Bronchial epithelial cell (primary cell): ENCODE results near the gene KCNG1. TPM values are rescaled to one million over a fixed set of nuclear protein-coding genes. Genes with fewer than 3 reads are reported as not detected.
A peak's percentile ranks its signal among the peaks of the same experiment; 100 is the strongest.

Experiments
- DNase-seq: peaks from one replicate; pipeline ENCODE4 v3.0.0-alpha.2; 2010; ENCODE audit warnings: low read depth
- FAIRE-seq: peaks from 2 replicates; lab custom pipeline; 2011; peaks lifted over from hg19 to GRCh38; lab: Jason Lieb, UNC
- H3K27me3 ChIP-seq: 2 replicates; pipeline ENCODE4 v1.5.1; 2011; ENCODE audit warnings: low read length; ENCODE audit not compliant: control insufficient read depth, insufficient read depth
- H3K36me3 ChIP-seq: 2 replicates; pipeline ENCODE4 v1.5.1; 2011; ENCODE audit warnings: low read length; ENCODE audit not compliant: control insufficient read depth, insufficient read depth
- H3K4me3 ChIP-seq: 2 replicates; pipeline ENCODE4 v1.5.1; 2011; ENCODE audit warnings: mild to moderate bottlenecking, low read depth, low read length, control low read depth
- total RNA-seq: library from RNA; depleted of rRNA; stranded (reverse); fragments of >200 nt; gene quantifications from 2 replicates; pipeline ENCODE4 v1.2.1, GENCODE V29; 2014
- TF ChIP-seq, protein P1 (sequence below): IDR thresholded peaks from 2 replicates; pipeline ENCODE4 v1.5.1; 2011; ENCODE audit warnings: mild to moderate bottlenecking, moderate library complexity, low read length, control low read depth, inconsistent platforms; ENCODE audit not compliant: insufficient read depth, severe bottlenecking

Gene KCNG1
- total RNA-seq, 1 donor from 2014 or later, result 91.1 TPM

DNA sequence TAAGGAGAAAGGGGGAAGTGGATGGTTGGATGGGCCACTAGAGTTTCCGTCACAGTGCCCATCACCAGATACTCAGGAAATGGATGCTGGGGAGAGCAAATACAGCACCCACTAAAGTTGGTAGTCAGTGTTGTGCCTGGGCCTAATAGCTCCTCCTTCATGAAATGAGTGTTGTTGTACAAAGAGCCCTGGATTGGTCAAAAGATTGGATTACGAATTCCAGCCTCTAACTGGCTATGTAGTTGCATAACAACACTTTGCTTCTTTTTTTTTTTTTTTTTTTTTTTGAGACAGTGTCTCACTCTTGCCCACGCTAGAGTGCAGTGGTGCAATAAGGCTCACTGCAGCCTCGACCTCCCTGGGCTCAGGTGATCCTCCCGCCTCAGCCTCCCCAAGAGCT lies 27.4 kb downstream of the KCNG1 start:
- DNase-seq (no peak), FAIRE-seq (no peak)
- TF ChIP-seq, protein P1, sequence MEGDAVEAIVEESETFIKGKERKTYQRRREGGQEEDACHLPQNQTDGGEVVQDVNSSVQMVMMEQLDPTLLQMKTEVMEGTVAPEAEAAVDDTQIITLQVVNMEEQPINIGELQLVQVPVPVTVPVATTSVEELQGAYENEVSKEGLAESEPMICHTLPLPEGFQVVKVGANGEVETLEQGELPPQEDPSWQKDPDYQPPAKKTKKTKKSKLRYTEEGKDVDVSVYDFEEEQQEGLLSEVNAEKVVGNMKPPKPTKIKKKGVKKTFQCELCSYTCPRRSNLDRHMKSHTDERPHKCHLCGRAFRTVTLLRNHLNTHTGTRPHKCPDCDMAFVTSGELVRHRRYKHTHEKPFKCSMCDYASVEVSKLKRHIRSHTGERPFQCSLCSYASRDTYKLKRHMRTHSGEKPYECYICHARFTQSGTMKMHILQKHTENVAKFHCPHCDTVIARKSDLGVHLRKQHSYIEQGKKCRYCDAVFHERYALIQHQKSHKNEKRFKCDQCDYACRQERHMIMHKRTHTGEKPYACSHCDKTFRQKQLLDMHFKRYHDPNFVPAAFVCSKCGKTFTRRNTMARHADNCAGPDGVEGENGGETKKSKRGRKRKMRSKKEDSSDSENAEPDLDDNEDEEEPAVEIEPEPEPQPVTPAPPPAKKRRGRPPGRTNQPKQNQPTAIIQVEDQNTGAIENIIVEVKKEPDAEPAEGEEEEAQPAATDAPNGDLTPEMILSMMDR, result no peak
- no peak overlapping the region for H3K4me3 ChIP-seq
- H3K36me3 ChIP-seq, result no peaks in the 10 kb centered on the region
- no peaks in the 10 kb centered on the region for H3K27me3 ChIP-seq

DNA sequence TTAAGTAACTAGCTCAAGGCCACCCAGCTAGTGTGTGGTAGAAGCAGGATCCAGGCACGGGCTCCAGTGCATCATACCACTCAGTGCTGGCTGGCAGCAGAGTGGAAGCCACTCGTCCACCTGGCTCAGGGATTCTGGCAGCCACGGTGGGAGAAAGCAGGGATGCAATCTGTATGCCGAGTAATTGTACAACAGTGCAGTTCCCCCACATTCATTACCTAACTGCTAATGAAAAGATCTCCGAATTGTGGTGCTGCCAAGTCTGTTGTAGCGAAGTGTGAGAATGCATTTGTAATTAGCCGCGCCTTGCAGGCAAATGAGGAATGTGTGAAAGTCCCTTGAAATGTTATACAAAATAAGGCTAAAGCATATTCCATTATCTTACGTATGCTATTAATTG lies 29.0 kb downstream of the KCNG1 start:
- H3K36me3 ChIP-seq, result no peaks in the 10 kb centered on the region
- DNase-seq (no peak), FAIRE-seq (no peak)
- no peak overlapping the region for H3K4me3 ChIP-seq
- no peaks in the 10 kb centered on the region for H3K27me3 ChIP-seq
- TF ChIP-seq, protein P1, result no peak

DNA sequence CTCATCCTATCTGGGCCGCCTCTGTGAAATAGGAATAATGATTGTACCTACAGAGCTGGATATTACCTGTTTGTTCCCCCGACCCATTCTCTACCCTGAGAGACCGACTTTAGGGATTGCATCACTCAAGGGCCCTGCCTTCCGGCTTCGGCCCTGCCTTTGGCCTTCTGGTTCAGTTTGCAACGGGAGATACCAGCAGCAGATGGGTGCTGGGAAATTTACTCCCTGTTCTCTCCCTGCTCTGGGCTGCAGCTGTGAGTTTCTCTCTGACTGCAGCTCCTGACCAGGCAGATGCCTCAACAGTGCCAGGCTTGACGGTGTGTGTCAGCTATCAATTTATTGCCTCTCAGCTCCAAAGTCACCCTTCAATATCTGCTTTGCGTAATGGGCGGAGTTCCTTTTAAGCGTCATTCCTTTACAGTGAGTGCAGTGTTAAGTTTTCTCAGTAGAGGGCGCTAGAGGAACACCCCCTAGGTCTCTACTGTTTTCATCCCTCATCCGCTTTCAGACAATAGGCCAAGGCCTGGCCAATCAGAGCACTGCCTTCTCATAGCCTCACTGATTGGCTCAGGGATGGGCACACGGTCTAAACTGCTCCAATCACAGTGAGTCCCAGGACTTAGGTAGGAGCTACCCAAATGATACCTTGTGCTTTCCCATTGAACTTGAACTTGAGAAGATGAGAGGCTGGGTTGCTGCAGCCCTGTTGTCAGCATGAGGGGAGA lies 30.0 kb downstream of the KCNG1 start:
- Histone ChIP-seq H3K36me3 (no peaks in the 10 kb centered on the region), H3K27me3 (no peaks in the 10 kb centered on the region), H3K4me3 (no peak overlapping the region)
- DNase-seq (peak; percentile 70), FAIRE-seq (peak; percentile 77)
- TF ChIP-seq, protein P1, result peak; percentile 79

DNA sequence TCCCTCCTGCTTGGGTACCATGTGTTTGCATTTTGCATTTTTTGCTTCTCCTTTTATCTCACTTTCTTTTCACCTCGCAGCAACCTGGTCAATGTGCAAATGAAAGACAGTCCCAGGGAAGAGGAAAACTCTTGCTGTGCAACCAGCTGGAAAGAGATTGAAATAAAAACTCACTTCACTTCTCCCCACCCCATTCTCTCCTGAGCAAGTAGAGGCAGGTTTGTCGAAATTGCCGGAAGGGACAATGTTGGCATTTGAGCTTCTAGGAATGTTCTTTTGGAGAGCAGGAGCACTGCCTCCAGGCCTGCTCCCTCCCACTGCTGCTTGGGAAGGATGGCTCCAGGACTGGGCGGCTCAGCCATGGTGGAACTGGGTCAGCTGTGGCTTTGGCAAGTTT lies 30.6 kb downstream of the KCNG1 start:
- FAIRE-seq (no peak), DNase-seq (peak; percentile 88)
- Histone ChIP-seq H3K27me3 (no peaks in the 10 kb centered on the region), H3K36me3 (no peaks in the 10 kb centered on the region), H3K4me3 (no peak overlapping the region)
- TF ChIP-seq, protein P1, result no peak

DNA sequence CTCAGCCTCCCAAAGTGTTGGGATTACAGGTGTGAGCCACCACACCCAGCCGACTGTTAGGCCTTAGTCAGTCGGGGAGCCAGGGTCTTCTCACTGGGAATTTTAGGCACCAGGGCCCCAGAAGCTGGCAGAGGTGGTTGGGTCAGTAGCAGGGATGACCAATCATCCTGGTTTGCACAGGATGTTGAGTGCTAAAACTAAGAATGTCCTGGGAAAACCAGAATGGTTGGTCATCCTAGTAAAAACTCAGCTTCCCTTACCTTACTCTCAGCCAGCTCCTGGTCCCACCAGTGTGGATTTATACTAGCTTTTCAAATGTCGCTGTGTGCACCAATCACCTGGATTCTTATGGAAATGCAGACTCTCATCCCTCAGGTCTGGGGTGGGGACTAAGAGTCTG lies 31.8 kb downstream of the KCNG1 start:
- TF ChIP-seq, protein P1, result no peak
- Histone ChIP-seq H3K4me3 (no peak overlapping the region), H3K27me3 (no peaks in the 10 kb centered on the region), H3K36me3 (no peaks in the 10 kb centered on the region)
- DNase-seq, result peak; percentile 23
- FAIRE-seq, result no peak
